NCI-H2227 (cell line): ENCODE measurements around the gene BAIAP2.
"Not testable (repeated sequence)": the region's sequence is repeated elsewhere in the genome, so short reads cannot be mapped to it uniquely, and the experiment has no call there.

ENCODE experiments used
- DNase-seq: peaks from one replicate; lab custom pipeline; 2025; ENCODE audit not compliant: unreplicated experiment; lab: John Stamatoyannopoulos, UW

The BAIAP2 gene

DNA sequence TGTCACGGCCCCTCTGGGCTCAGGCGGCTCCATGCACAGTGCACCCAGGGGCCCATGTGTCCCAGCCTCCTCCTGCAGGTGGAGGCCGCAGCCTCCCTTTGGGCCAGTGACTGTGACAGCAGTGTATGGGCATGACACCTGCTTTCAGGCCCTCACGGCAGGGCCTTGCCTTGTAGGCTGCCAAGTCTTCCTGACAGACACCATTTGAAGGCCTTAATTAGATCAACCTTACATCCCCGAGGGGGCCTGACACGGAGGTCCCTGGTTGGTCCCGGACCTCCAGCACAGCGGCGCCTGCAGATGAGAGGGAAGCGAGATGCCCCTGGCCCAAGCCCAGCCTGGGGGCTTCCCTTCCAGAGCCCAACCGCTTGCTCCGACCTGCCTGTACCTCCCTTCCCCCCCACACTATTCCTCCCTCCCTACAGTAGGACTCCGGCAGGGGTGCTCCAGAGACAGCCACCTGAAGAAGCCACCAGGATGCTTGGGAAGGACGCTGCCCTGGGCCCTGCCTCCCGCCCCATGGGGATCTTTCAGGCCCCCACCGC lies 31.9 kb downstream of the BAIAP2 start:
- peak; percentile 22 for DNase-seq

GRCh38 chr17:81067391-81067811 lies 32.5 kb downstream of the BAIAP2 start:
- no peak for DNase-seq

GRCh38 chr17:81068411-81069134 lies 33.6 kb downstream of the BAIAP2 start:
- DNase-seq, result no peak

- no peak for DNase-seq
Measured at GRCh38 chr17:81069135-81069645, 34.2 kb downstream of the BAIAP2 start.

DNA sequence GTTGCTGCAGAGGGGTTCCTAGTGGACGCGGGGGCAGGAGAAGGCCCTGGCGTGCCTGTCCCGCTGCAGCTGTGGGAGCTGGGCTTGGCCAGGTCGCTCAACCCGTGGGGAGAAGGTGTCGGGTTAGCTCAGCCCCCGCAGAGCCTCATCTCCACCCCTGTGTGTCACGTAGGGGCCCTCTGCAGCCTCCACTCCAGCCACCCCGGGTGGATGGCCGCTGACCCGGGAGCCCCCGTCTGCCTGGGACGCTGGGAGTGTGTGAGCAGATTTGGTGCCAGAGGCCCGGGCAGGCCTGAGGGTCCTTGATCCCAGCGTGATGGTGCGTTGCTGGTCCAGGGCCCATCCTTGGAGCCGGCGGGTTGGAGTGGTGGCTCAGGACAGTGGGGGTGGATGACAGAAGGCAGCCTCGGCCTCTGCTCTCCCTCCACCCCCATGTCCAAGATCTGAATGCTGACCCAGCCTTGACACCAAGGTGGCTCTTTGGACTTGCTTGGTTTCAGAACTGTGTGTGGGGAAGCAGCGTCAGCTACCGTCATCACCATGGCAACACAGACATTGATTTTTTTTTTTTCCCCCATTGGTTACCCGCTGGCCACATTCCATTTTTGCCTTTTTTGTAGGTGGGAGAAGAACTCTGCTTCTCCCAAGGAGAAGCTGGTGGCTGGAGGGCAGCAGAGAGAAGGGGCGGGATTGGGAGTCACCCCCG lies 35.7 kb downstream of the BAIAP2 start:
- no peak for DNase-seq

DNA sequence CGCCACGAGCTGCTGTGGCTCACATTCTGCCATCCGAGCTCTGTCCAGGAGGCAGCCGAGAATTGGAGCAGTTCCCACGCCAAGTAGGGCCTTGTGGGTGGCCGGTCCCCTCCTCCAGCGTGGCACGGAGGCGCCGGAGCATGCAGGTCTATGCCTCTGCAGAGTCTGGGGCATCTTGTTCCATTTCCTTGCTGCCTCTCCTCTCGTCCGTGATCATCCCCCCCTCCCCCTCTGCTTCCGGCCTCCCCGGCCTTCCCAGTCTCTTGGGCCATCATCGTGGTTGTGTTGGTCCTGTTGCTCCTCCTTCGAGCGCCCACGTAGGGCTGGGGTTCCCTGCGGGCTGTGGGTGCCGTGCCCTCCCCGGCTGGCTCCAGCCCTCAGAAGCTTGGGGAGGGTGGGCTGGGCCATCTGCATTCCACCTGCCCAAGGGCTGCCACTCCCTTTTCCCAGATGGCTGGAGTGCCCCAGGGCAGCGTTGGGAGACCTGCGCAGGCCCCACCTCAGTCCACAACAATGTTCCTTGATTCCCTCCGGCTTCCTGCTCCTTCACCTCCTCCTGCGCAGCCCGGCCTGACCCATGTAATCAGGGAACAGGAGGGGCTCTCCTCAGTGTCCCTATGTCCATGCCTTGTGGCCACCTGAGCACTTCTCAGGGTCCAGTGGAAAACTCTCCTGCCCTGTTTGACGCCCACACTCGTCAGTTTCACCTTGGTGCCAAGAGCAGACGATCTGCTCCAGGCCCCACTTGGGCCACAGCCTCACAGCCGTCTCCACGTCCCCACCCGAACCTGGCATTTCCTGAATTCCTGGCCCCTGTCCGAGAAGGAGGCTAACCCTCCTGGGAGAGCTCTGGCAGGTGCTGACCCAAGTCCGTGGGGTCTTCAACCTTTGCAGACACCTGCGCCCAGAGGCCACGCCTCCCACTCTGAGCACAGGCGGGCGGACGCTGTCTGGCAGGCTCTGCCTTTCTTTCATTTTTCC lies 37.1 kb downstream of the BAIAP2 start:
- DNase-seq, result no peak

- no peak for DNase-seq
Measured at GRCh38 chr17:81073967-81074839, 39.3 kb downstream of the BAIAP2 start.

DNA sequence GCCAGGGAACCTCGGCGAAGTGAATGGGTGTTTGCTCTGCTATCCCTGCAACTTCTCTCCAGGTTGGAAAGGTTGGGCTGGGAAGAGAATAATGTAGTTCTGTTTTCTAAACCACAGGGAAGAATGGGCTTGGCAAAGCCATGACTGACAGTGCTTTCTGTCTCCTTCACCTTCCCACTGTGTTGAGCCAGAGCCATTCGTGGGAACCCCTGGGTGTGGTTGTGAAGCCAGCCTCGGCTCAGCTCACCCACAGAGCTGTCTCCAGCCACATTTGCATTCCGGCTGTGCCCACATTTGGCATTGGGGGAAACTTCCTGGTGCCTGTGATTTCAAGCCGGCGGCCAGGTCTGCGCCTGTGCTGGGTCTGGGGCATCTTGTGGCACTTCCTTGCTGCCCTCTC lies 39.9 kb downstream of the BAIAP2 start:
- DNase-seq, result no peak

- DNase-seq, result no peak
Measured at GRCh38 chr17:81075307-81075706, 40.4 kb downstream of the BAIAP2 start.

DNA sequence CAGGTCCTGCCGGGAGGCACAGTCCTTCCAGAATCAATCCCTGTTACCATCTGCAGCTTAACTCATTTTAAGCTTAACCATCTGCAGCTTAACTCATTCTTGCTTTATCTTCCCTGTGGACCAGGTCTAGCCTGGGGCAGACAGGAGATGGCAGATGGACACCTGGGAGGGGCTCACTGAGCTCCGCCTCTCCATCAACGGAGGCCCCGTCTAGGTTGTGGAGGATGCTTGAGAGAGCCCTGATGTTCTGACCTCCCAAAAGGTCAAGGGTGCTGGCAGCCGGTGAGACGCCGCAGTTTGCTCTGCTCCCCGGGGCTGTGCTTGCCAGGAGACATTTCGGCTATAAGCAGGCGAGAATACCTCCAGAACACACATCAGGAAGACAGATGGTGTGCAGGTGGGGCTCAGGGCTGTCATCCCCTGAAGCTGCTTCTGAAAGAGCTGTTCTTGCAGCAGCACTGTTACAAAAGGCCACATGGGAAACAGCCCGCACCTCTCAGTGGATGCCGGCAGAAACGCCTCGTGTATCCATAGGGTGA lies 41.3 kb downstream of the BAIAP2 start:
- DNase-seq, result peak; percentile 77

DNA sequence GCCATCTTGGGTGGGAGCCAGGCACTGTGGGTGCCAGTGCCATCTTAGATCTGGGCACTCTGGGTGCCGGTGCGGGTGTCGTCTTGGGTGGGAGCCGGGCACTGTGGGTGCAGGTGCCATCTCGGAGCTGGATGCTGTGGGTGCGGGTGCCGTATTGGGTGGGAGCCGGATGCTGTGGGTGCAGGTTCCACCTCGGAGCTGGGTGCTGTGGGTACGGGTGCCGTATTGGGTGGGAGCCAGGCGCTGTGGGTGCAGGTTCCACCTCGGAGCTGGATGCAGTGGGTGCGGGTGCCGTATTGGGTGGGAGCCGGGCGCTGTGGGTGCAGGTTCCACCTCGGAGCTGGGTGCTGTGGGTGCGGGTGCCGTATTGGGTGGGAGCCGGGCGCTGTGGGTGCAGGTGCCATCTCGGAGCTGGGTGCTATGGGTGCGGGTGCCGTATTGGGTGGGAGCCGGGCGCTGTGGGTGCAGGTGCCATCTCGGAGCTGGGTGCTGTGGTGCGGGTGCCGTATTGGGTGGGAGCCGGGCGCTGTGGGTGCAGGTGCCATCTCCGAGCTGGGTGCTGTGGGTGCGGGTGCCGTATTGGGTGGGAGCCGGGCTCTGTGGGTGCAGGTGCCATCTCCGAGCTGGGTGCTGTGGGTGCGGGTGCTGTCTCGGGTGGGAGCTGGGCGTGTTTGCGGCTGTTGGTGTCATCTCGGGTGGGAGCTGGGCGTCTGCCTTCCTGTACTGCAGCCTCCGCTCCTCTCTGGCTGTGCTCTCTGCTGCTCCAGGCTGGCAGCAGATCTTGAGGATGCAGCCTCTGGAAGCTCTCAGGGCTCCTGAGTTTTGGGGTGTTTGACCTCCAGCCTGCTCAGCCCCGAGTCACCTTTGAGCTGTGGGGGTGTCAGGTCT lies 43.3 kb downstream of the BAIAP2 start:
- not testable (repeated sequence) for DNase-seq

DNA sequence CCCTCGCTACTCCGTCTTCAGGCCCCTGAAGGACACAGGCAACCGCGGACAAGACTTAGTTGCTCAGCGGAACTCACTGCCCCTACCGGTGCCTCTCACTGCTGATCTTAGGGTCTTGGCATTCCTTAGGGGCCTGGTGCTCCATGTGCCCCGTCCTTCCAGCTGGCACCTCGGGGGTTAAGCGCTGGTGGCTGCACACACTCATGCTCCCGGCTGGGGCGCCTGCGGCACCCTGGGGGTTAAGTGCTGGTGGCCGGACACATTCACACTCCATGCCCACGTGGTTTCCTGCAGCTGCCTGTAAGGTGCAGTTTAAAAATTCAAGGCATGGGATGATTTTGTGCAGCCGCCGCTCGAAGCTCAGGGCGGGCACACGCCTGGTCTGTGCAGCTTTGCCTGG lies 45.1 kb downstream of the BAIAP2 start:
- no peak for DNase-seq

DNA sequence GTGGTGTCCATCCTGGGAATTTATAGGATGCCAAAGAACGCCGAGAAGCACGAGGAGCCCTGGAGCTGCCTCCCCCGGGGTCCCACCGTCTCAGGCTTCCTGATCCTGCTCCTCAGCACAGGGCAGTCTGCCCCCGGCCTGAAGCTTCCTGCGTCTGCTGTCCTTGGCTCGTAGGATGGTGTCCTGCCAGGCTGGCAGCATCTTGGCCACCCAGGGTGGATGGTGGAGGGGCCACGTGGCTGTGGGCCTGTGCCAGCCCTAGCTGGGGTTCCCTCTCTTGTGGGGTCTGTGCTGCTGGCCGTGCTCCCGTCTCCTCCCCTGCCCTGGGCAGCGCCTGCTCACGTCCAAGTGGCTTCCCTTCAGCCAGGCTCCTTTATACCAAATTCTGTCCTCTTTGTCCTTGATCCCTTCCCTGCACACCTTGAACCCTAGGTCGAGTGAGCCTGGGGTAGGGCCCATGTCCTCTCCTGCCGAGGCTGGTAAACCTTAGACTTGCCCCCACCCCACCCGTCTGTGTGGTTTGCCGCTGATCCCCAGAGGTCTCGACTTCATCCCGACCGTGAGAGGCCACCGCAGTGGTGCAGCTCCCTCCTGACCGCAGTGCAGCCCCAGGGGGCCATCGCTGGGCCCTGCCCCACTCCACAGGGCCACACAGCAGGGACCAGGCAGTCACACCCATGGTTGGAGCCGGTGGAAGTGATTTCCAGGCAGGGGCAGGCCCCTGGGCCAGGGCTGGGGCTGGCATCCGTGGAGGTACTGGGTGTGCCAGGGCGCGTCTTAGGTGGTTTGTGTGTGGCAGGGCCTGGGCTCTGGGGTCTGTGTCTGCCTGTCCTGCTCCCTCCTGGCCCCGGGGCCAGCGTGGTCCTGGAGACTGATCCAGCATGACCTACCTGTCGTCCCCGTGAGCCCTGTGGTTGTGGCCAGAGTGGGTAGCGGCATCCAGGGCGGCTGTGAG lies 46.5 kb downstream of the BAIAP2 start:
- DNase-seq, result no peak

GRCh38 chr17:81082177-81083073 lies 47.5 kb downstream of the BAIAP2 start:
- DNase-seq, result no peak

DNA sequence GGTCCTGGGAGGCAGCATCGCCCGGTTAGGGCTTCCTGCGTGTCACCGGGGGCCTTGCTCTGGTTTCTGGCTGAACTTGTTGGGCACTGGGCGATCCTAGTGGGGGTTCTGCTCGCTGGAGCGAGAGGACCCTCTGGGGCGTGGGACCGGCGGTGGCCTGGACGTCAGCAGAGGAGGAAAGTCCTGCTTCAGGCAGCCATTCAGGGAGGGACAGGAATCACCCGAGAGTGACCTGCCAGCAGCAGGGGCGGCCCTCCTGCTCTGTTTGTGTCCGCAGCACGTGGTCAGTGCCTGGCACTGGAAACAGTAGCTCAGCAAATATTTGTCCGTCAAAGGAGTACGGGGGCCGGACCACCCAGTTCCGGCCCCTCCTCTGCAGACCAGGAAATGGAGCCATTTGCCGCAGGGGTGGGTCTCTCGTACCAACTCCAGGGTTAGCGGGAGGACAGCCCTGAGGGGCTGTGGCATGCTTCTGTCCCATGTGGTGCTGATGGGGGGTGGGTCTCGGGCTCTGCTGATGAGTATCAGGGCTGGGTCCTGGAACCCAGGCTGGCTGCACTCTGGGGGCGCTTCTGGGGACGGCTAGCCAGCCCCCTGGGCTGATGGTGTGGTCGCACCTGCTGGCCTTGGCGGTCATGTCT lies 48.3 kb downstream of the BAIAP2 start:
- DNase-seq, result no peak
